A549 treated with ZK216348 at 1 μM for 4 hours (cell line): ENCODE measurements around the gene CWC22. TPM values are rescaled to one million over a fixed set of nuclear protein-coding genes. Genes with fewer than 3 reads are reported as not detected.

Experiments
- total RNA-seq: library from RNA; stranded (reverse); fragments of 200-300 nt; extraction: Qiagen RNA extraction; gene quantifications from 5 replicates; pipeline ENCODE4 v1.2.3, GENCODE V29; 2022; ENCODE audit warnings: low read depth

Gene CWC22
- 9.0 to 19.2 TPM (median 12.0 TPM) in 5 replicates for total RNA-seq

GRCh38 chr2:180006781-180007579 lies at the start of gene CWC22:
CWC22 (minus strand) TSS chr2:180007297; CDS start chr2:179993341, 13,956 bp downstream.

Other genes starting within 250 kb of the CWC22 start
- not detected in 5 replicates for gene ZNF385B, start 145.7 kb downstream of the CWC22 start, total RNA-seq